ENCODE results near the gene POU4F3.

Gene POU4F3

GRCh38 chr5:146340260-146341081 lies 1.8 kb downstream of the POU4F3 start:
- DNase-seq = no peak

DNA sequence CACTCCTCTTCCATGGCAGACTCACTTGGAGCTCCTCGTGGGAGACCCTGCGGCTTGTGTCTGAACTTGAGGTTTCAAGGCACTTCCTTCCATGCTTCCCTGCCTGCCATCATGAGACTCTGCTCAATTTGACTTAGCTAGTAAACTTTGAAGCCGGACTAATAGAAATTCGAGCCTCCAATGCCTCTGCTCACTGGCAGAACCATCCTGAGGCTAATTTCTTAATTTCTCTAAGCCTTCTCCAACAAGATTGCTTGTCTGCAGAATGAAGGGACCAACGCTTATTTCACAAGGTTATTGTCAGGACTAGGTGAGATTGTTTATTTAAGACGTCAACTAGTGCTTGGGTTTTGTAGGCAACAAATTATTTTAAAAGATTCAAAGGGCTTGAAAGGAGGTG lies 3.2 kb downstream of the POU4F3 start:
- DNase-seq = no peak

DNA sequence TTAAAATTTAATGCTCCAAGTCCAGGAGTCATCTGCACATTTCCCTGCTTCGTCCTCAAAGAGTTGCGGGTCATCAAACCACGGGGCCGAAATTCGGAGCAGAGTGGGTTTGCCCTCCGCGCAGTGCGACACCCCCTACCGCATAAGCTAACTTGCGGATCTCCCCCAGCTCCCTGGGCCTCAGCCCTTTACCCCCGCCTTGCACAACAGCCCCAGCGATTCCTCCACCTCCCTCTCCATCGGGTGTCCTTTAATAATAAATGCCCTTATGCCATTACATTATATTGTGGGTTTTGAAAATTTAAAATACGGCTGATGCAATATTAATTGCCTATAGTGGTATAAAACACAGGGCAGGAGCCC lies 3.9 kb downstream of the POU4F3 start:
- no peak for DNase-seq

GRCh38 chr5:146342882-146343865 lies 4.5 kb downstream of the POU4F3 start:
- no peak for DNase-seq

DNA sequence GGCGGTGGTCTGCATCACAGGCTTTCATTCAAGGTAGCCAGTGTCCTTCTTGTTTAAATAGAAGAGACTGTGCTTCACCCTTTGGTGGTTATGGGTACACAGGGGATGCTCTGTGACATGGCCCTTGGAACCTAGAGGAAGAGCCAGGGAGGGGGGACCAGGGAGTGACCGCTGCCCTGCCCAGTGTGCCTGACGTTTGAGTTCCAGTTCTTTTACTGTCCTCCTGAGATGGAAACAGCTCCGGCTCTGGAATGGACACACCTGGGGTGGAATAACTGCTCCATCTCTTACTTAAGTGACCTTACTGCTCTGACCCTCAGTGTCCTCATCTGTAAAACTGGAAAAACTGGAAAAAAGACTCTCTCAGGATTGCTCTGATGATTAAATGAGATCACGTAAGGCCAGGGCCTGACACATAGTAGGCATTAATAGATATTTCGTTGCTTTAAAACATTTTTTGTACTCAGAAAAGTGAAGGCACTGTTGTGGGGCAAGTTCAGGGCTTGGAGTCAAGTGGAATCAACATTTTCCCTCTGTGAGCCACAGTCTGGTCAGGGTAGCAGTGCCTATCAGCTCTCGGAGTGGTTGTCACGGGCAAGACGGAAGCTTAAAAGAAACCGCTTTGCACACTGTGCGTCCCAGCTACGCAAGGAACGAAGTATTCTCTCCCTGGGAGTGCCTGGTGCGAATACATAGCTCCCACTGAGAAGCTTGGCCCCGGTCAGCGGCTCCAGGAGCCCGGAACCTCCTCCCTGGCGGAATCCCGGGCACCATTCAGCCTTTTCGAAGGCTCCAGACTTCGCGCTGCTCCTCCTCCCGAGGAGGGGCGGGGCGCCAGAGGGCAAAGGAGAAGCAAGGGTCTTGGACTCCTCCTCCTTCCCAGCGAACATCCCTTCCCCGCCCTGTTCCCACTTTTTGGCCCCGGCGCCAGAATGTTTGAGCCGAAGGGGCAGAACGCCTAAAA lies 5.8 kb downstream of the POU4F3 start:
- DNase-seq = peak; percentile 34 to 54

- peak in 1 of 2 experiments; percentile 24 for DNase-seq
Observed at GRCh38 chr5:146345240-146345577, 6.6 kb downstream of the POU4F3 start.

DNA sequence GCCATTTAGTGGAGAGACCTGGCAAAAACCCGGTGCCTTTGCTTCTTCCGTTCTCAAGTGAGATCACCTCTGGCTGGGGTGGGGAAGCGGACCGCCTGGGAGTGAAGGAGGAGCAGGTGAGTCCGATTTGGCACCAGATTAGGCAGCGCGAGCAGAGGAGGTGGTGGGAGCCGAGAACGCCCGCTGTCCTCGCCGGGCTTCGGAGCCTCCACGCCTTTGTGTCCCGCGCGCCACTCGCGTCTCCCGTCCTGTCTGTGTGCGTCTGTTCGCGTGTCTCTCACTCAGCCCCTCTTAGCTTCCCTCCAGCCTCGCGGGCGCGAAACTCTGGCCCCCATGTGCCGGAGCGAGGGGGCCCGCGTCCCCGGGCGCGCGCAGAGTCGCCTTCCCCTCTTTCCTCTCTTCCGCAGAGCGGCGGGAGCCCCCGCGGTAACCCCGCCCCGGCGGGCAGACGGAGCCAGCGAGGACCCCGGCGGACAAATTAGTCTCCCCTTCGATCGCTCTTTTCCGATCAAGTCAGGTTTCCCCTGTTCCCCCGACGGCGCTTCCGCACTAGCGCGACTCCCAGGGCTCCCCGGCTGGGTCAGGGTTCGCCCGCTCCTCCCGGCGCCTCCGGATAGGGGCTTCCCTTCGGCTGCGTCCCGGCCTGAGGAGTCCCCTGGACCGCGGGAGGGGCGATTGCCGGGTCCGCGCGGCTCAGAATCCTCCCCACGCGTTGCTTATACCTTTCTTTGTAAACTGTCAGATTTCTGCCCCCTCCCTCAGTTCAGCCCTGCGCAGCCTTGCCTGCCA lies 7.1 kb downstream of the POU4F3 start:
- peak in 1 of 2 experiments; percentile 24 for DNase-seq

DNA sequence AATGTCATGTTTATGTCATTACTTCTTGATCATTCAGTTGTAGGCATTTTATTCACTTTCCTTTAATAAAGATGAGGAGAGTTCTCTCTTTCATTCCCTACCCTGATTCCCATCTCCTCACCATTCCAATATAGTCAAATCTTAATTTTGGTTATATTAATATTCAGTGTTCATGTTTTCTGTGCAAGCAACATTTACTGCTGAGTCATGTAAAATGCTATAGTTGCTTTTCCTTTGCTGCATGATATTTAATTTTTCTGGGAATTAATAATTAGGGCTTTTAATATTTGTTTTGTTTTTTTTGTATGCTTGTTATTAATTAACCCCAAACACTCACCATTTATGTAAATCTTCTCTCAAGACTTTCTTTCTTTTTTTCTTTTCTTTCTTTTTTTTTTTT lies 18.5 kb downstream of the POU4F3 start:
- no peak for DNase-seq

DNA sequence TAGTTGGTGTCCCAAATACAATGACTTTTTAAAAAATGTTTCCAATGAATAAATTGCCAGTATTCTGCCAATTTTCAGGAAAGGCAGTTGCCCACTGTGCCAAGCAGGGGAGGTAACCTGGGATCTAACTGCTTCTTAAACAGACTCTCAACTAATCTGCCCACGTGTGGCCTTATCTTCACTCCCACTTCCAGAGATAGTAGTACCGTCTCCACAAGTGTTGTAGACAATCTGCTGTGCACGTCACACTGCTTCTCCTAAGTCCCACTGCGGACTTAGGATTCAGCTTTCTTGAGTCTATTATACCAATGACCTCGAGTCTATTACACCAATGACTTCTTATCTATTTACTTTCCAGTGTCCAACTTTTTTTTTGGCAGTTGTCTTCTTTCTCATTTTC lies 21.2 kb downstream of the POU4F3 start:
- no peak for DNase-seq

DNA sequence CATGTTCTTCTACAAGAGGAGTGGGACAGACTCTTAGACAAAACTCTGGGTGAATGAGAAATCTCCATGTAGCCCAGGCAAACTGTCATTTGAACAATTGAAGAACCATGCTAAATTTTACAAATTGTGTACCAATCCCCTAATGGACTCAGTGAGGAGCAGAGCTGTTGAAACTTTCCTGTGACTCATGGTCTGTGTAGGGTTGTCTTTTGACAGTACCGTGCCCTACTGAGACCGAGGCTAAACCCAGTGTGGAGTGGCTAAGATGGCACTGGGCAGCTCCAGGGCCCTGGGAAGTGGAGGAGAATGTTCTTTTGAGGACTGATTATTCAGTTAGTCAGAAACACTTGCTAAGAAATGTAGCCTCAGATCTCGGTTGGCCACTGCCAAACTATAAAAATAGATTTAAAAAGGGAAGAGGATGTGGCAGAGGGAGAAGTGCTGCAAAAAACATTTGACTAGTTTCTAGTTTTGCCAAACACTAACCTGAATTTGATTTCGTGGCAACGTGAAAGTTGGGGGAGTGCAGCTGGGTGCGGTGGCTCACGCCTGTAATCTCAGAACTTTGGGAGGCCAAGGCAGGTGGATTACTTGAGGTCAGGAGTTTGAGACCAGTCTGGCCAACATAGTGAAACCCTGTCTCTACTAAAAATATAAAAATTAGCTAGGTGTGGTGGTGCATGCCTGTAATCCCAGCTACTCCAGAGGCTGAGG lies 24.7 kb downstream of the POU4F3 start:
- no peak for DNase-seq

DNA sequence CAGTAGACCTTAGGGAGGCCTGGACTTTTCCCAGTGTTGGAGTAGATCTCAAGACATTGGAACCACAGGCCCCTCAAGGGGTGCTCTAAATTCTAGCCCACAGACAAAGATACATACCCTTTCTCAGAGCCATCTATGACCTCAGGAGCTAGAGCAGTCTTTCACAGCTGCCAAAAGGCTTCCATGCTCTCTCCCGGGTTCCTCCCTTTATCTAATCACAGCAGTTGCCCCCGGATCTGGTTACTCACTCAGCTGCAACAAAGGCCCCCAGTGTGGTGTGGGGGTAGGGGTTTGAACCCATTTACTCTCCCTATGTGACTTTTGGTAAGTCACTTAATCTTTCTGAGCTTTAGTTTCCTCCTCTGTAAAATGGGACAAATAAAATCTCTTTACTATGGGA lies 27.0 kb downstream of the POU4F3 start:
- no peak for DNase-seq

DNA sequence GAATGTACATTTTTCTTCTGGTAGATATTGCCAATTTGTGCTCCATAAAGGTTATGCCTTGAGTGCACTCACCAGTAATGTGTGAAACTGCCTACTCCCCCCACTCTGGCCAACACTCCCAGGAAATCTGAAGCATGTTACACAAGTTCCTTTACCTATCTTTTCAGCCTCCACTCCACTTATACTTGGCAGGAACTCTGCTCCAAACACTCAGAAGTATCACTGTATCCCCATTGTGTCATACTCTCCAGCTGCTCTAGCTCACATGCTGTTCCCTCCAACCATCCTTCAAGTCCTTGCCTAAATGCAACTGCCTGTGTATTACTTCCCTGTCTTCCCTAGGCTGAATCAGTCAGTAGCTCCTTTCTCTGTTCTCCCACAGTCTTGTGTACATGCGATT lies 28.3 kb downstream of the POU4F3 start:
- no peak for DNase-seq

DNA sequence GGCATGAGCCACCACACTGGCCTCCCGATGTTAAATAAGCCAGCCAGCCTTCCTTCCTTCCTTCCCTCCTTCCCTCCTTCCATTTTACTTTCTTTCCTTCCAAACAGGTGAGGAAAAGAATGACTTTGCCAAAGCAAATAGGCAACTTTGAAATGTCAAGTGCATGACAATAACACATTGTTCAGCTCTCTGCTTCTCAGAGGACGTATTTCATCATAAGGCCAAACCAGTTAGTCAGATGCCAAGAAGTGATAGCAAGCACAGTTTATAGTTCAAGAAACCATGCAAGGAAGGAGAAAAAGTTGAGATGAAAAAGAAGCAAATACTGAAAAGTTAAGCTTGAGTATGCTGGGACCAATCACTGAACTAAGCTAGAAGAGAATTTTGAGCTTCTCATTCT lies 29.5 kb downstream of the POU4F3 start:
- DNase-seq = no peak

DNA sequence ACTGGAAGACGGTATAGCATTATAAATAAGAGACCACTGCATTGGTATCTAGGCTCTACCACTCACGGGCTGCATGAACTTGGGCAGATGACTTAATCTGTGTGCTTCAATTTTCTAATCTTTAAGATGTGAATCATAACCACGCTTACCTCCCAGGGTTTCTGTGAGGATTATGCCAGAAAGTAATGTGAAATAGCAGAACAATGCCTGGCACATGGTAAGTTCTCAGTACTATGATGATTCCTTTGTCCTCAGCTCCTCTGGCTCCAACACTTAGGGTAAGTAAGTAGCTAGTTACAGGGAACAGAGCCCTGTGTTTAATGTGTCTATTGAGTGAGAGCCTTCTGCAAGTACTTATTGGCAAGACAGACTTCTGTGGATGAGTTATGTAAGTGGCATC lies 31.1 kb downstream of the POU4F3 start:
- peak in 1 of 2 experiments; percentile 5 for DNase-seq

DNA sequence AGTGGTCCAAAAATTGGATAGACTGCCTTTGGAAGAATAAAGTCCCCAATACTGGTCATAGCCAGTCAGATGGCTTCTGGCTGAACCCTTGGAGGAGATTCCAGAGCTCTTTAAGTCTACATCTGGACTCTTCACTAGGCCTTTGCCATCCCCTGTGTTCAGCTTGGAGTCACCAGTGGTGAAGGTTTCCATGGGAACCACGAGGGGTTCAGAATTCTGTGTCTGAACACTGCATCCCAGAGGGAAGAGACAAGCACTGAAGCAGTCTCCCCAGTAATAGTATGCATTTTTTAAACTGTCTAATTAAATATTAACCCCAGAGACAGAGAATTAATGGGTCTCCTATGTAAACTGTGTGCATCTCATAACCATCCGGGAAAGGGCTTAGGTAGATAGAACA lies 38.2 kb downstream of the POU4F3 start:
- peak in 1 of 2 experiments; percentile 22 for DNase-seq

DNA sequence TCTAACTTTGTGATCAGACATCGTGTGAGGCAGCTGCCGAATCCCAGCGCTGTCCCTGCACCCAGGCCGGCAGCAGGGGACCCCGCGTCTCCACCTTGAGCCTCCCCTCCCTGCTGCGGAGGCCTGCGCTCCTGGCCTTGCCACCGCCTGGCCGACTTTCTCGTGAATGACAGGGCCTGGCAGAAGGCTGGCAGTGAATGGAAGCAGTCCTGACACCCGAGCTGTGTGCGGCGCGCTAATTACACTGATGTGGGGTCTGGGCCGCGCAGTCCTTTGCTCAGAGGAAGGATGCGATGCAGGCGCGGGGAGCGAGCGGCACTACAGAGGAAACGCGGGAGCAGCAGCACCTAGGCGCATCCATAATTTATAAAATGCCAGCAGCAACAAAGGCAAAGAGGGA lies 40.3 kb downstream of the POU4F3 start:
- DNase-seq = no peak

DNA sequence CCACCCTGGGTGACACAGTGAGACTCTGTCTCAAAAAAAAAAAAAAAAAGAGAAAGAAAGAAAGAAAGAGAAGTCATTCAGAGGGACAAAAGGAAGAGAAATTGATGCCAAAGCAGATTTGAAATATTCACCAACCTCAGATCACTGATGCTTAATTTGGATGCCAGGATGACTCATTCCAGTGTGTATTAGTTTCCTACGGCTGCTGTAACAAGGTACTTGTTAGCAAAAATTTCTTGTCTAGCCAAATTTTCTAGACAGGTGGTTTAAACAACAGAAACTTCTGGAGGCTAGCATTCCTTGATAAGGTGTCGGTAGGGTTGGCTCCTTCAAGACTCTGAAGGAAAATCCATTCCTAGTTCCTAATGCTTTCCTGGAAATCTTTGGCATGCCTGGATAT lies 42.1 kb downstream of the POU4F3 start:
- DNase-seq = no peak

DNA sequence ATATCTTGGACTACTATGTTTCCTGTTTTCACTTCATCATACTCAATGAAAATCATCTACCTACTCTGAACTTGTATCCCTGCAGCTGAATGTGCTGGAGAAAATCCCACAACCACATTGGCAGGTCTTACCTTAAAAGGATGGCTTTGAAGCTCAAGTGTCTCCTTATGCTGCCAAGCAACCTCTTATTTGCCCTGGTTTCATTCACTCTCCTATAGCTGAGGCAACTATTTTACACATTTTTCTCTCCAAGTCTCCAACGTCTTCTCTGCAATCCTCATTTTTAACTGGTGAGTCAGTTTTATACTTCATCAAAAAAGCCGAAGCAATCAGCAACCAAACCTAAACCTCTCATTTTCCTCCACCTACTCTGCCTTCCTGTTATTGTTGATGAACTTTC lies 49.7 kb downstream of the POU4F3 start:
- no peak for DNase-seq

DNA sequence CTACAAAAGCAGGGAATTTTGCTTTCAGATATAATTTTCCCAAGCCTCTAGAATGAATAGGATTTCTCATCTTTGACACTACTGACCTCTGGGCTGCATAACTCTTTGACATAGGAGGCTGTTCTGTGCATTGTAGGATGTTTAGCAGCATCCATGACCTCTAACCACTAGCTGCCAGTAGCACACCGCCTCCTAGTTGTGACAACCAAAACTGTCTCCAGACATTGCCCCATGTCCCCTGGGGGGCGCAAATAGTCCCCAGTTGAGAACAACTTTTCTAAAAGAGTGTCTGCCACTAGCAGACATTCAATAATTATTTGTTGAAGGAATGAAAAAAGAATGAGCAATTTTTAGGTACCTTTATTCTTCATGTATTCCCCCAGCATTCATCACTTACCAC lies 51.8 kb downstream of the POU4F3 start:
- DNase-seq = no peak
